NCI-H345 (cell line): ENCODE results near the gene TMEM120B.

Experiments
- DNase-seq: peaks from one replicate; lab custom pipeline; 2025; lab: John Stamatoyannopoulos, UW

TMEM120B gene

DNA sequence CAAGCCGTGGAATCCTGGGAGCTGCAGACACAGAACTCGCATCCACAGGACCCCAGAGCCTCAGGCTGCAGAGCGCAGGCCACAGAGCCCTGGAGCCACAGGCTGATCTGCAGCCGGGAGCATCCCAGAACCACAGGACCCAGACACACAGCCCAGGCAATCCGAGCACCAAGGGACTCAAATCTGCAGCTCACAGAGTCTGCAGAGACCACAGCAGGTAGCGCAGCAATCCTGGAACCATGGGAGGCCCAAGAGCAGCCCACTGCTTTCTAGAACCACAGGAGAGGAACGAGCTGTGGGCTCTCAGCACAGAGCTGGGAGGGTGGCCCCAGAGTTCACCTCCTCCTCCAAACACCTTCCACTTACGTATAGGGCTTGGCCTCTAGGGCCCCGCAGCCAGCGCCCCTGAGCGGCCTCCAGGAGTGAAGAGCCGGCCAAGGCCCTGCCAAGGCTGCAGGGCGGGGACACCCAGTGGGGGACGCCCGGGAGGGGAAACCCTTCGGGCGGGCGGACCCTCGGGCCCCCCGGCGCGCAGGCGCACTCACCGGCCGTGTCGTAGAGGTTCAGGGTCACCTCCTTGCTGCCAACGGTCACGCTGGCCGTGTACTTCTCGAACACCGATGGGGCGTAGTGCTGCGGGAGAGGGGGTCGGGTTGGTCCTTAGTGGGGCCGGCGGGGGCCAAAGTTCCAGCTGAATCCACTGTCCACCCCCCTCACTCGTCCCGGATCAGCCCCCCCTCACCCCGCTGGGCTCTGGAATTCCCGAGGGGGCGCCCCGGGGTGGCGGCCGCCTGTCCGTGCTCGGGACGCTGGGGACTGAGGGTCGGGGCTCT, 80.3 kb downstream of the TMEM120B start:
- DNase-seq: no peak

DNA sequence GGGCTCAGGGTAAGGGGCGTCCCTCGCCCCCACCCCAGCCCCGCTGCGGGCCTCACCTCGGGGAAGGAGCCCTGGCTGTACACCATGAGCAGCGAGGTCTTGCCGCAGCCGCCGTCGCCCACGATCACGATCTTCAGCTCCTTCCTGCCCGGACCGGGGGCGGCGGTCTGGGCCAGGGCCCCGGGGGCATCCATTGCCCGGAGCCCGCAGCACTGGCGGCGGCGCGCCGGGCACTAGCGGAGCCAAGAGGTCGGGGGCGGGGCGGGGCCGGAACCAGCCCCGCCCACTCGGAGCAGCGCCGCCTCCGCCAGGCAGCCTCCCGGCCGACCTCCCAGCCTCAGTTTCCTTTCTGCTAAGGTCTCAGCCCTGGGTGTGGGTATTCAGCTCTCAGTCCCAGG, 80.9 kb downstream of the TMEM120B start, which contains the start of gene RHOF:
RHOF (minus strand) TSS at position 249 of the 398 bp plus-strand sequence; CDS start at position 194, 55 bp downstream.
- DNase-seq: no peak

DNA sequence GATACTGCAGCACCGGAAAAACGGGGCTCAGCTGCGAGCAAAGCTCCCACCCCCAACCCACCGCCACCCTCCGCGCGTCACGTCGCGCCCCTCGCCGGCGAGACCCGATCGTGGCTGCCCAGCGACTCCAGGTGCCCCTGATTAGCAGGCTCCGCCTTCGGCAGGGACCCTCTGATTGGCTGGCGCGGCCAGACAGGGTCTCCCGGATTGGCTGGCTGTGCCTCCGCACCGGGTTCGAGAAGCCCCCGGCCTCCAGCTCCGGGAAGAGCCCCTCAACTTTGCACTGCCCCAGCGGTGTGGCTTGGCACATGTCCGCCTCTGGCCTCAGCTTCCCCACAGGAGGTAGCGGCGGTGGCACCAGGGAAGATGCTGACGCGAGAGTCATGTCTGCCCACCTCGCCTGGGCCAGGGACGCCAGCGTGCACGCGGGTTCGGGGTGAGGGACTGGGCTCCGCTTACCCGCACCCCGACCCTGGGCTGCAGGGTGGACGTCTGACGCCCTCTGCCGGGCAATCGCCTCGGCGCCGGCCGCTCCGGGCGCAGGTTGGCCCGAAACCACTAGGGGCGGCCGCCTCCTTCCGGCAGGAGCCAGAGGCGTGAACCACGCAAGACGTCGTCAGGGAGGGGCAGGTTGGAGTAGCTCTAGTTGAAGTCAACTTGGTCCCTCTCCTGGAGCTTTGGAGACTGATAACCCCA, 81.4 kb downstream of the TMEM120B start:
- DNase-seq: peak; percentile 79

DNA sequence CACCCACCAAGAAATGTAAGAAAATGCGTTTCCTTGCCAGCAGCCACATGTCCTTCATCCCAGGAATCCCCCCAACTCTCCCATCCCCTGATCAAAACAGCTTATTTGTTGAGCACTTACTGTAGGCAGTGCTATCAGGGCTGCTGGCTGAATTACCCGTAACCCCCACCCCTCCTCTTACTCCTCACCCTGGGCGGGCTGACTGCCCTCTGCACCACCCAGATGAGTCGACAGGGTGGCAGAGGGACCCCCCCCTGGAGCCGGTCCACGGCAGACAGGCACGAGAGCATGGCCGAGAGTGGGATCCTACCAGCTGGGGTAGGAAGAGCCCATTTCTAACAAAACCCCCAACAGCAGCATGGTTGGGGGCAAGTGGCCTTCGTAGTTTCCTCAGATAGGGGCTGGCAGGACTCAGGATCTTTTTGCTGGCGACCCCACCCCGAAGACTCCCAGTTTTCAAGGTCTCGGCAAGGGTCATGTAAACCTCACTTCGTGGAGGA, 82.0 kb downstream of the TMEM120B start:
- DNase-seq: peak; percentile 67

DNA sequence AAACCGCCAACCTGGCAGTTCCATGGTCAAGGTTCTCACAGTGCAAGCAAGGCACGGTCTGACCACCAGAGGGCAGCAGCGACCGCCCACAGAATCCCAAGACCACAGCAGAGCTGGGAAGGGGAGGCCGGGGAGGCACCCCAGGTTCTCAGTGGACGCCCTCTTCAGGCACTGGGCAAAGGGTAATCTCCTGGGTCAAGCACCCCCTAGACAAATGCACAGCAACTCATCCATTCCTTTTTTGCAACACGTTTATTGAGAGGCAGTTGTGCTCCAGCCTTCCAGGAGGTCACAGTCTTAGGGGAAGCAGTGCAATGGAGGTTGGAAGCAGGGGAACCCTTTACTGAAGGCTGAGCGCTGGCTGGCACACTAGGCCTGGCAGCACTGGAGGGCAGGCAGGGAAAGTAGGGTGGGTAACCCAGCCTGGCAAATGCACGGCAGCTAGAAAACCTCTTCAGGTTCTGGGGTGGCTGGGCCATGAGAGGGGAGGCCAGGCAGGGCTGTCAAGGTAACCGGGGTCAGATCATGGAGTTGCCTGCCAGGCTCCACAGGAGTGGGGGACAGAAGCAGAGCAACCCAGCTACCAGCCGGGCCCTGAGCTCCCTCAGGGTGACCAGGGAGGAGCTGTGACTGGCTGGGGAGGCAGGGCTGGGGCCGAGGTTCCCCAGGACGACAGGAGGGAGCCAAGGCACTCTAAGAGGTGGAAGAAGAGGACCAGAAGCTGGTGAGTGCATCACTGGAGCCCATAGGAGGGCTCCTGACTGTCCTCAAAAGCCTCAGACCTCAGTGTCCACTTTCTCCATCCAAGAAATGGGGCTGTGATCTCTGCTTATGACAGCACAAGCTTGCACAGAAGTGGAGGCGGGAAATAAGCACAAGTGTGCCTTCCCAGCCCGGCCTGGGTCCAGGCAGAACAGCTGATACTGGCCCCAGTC, 82.7 kb downstream of the TMEM120B start:
- DNase-seq: peak; percentile 76

DNA sequence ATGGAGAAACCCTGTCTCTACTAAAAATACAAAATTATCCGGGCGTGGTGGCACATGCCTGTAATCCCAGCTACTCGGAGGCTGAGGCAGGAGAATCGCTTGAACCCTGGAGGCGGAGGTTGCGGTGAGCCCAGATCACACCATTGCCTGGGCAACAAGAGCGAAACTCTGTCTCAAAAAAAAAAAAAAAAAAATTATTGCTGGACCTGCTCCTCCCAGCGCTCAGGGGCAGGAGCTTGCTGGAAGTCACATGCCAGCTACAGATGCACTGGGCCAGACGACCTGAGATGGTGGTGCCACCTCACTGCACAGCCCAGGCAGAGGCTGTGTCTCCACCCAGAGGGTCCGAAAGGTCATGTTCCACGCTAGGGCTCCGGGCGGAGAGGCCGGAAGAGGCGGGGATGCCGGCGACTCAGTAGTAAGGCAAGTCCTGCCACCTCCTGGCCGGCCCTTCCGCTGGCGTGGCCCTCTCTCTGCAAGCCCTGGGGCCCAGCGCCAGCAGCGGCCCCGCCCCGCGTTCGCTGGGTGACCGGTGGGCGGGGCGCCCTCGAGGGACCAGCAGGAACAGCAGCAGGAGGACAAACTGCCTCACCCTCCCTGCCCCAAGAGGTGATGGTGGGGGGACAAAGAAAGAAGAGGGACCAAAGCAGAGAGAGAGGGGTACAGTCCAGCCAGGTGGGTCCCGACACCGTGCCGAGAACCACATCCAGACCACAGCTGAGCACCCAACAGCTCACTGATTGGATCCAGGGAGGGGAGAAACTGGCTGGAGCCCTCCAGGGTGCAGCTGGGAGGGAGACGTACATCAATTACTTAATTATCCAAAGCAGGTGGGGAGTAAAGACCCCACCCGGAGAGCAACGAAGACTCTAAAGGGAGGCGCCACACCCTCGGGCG, 84.6 kb downstream of the TMEM120B start:
- peak; percentile 78 for DNase-seq

DNA sequence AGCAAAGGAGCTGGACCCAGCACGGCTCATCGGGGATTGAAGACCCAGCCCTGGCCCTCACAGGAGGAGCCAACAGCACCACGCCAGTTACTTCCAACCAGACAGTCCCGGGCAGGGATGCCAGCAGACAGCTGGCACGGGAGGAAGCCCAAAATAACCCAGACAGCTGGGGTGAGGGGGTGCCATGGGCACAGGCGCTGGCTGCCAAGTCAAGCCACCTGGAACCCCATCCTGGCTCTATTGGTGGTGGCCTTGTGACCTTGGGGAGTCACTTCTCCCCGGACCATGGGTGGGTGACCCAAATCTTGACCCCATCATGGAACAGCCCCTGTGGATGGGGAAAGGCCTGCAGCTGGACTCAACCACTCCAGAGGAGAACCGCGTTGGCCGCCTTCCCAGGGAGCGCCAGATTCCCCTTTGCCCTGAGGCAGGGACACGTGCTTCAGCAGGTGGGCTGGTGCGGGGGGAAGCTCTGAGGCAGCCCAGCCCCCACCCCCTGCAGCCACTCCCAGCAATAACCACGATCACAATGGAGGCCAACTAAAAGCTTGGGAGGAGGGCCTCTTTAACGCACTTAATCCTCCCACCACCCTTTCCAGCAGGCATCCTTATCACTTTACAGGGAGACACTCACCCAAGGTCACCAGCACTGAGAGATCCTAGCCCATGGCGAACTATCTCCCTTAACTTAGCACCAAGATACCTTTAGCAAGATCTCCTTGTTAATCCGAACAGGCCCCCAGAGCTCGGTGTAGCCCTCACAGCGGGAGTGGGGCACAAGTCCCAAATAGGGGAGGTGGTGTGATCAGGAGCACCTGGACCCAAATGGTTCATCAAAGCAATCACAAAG, 85.6 kb downstream of the TMEM120B start:
- peak; percentile 95 for DNase-seq

DNA sequence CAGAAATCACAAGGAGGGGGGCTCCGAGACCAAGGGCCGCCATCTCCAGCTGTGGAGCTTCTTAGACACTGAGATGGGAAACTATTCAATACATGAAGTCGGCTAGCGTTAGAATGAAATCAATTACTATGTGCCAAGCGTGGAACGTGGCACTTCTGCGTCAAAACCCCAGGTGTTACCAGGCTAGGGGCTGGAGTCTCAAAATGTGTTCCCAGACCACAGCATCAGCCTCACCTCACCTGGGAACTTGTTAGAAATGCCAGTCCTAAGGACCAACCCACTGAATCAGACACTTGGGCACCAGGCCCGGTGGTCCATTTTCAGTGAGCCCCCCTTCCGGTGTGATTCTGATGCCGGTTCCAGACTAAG, 86.2 kb downstream of the TMEM120B start:
- DNase-seq: no peak

DNA sequence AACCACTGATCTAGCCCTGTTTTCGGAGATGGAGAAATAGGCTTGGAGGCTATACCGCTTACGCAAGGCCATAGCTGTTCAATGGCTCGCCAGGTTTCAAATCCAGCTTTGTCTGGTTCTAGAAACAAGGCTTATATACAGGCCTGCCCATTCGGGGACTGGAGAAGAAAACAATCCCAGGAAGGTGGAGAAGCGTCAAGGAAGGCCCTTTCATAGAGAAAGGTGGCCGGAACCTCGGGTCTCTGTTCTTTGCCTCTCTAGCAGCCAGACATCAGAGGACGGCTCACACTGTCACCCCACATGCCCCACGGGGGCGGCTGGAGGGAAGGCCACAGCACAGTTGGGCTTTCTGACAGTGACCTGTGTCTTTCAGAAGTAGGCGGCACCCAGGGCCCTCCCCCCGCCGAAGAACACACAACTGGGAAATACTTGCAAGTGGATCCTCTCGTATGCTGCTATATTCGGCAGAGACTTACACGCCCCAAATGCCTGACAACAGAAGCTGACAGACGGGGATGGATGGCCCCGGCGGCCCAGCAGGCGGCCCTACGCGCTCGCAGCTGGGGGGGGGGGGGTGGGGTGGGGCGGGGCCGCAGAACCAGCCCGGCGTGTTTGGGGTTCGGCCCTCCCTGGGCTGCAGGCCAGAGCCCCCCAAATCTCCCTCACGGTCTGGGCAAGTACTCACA, 86.7 kb downstream of the TMEM120B start:
- DNase-seq: peak; percentile 91

DNA sequence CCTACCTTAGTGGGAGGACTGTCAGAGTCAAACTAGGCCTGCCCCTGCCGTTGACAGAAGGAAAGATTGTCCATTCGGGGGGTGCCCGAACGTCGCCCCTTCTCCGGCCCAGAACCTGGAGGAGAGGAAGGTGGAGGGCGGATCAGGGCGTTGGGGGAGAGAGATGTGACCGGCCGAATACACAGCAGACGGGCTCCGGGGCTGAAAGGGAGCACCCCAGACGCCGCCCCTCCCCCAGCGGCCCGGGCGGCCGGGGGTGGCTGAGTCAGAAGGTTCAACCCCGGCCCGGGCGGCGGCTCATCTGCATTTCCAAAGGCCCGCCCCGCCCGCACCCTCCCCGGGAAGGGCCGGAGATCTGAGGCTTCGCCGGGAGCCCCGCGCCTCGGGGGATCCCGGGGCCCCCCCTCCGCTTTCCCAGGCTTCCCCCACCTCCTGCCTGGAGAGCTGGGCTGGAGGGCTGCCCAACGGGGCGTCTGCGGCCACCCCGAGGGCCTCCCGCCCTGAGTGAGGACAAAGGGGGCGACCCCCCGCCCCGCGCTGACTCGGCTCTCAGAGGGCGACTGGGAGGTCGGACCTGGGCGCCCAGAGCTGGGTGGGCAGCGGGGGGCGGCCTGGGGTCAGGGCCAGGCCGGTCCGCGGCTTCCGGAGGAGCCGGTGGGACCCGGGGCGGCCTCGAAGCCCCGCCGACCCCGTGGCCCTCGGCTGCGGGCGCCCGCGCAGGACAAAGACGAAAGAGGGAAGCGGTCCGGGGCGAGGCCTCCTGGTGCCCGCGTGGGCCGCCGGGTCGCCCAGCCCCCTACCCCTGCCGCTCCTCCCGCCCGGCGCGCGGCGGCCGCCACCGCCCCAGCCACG, 87.5 kb downstream of the TMEM120B start:
- peak; percentile 85 for DNase-seq

DNA sequence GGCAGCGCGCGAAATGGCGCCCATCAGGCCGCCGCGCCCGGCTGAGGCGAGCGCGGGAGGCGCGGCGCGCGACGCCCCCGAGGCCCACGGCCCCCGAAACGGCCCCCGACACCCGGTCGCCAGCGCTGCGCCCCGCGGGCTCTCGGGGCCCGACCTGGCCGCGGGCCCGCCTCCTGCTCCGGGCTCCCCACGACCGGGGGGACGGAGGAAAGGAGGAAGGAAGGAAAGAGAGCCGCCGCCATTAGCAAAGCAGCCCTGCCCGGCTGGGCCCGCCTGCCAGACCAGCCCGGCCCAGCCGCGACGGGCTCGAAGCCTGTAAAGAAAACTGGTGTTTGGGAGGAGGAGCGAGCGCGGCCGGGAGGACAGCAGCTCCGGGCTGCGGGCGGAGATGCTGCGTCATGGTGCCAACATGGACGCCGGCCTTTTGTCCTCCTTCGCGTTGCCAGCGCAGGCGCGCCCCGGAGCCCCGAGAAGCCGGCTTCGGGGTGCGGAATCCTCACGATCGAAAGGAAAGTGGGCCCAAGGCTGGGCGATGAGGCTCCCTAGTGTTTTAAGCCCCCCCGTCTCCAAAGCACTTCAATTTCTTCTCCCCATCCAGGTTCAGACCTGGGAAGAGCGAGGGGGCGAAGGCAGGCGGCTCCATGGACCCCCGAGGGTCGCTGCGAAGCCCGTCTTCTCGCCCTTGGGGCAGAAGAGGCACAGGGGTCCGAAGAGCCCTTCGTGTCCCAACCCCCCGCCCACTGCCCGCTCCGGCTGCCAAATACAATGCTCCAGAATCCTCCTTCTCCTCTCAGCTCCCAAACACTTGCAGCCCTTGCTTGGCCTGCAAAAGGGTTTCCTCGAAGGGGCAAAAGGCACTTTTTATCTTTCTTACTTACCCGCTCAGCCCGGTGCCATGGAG, 88.4 kb downstream of the TMEM120B start:
- peak; percentile 61 for DNase-seq

DNA sequence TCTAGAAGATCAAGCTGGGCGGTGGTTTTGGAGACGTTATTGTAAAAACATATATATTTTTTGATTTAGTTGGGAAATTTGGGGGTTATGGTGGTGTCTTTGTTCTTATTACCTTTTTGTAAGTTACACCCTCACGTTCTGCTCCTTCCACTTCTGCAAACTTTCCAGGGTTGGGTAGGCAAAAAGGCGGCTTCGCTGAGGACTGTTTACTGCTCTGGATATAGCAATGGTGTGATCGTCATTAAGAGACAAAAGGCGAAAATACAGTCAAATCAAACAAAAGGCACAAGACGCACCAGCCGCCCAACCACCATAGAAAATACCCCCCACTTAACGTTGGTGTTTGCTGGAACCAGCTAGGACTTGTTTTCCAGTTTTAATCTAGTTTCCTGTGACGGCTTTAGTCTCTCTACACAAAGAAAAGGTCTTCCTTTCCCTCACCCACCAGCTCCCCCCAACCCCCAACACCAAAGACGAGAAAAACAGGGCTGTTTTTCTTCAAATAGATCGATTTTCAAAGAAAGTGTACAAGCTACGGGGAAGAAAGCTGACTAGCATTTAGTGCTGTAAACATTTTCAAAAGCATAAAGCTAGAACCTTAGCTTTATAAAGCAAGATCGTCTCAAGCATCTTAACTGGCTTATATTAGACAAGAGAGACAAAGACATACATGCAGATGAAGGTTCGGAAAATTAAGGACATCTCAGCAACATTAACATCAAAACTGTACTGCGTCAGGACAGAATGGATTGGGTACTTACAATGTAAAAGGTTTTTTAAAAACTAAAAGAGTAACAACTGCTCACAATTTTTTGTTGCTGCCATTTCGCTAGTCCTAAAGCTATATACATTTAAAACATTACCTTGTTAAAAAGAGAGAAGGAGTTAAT, 89.3 kb downstream of the TMEM120B start:
- DNase-seq: peak; percentile 73

DNA sequence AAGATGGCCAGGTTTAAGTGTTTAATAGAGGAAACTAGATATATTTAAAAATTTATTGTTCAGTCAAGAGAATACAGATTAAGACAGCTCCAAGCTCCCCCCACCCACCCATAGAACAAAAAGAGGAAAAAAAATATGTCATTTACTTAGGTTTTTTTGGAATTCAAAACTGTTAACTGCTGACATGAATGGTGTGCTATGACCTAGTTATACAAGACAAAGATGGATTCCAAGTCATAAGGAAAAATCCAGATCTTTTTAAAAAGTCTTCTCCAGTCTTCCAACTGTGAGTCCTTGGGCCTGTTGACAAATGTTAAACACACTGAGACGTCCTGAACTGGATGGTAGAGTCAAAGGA, 89.9 kb downstream of the TMEM120B start:
- DNase-seq: no peak

DNA sequence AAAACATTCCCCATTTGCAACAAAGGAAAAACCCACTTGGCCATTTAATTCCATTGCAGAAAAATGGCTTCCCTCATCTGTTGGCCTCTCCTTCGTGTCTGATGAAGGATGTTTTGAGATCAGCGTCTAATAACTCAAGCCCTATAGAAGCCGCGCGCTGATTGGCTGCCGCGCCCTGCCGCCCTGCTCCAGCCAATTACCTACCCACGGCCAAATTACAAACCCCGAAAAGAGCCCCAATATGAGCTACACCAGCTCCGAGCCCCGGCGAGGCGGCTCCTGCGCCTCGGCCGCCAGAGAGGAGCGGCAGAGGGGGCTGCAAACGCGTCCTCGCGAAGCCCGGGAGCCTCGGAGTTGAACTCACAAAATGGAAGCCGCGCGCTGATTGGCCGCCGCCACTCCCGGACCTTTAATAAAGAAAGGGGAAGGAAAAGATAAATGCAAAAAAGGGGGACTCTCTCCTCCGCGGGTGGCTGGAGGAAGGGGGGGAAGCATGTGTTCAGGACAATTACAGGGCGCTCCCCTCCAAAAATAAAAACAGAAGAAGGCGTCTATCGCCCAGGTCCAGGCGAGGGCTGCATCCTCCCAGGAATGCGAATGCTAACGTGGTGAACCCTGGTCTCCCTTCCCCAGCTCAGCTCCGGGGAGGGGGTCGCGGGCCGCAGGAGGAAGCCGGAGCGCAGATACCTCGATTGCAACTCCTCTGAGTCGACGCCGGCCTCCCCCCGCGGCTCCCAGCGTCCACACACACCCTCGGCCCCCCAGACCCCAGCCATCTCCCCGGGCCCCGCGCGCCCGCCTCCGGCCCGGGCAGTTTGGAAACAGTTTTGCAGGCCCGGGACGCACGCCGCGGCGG, 90.5 kb downstream of the TMEM120B start:
- peak; percentile 96 for DNase-seq

DNA sequence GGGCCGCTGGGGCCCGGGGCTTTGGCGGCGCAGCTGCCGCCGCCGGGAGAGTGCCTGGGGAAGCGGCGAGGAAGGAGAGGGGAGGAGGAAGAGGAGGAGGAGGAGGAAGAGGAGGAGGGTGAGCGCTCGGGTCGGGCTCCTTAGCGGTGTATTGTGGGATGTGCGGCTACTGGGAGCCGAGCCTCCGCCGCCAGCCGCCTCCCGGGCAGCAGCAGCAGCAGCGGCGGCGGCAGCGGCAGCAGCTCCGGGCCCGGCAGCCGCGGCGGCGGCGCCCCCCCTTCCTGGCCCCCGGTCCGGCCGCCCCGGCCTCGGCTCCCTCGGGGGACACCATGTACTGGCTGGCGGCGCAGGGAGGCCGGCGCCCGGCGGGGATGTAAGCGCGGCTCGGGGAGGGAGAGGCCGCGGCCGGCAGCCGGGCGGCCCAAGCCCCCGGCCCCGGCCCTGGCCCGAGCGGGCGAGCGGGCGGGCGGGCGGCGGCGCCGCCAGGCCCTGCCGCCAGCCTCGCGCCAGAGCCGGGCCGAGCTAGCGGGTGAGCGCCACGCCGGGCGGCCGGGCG, 91.4 kb downstream of the TMEM120B start, which contains the start of gene SETD1B:
SETD1B (plus strand) TSS at position 149 of the 556 bp plus-strand sequence. CDS start 729 bp downstream, outside the sequence.
- DNase-seq: peak; percentile 30
